HG02973 (cell line): ENCODE data around the gene SNX11.

Source experiments
- ATAC-seq: cut with Tn5 transposase; IDR thresholded peaks from one replicate; pipeline ENCODE4 v1.9.1; 2021; ENCODE audit warnings: moderate library complexity; ENCODE audit not compliant: unreplicated experiment

SNX11 gene

DNA sequence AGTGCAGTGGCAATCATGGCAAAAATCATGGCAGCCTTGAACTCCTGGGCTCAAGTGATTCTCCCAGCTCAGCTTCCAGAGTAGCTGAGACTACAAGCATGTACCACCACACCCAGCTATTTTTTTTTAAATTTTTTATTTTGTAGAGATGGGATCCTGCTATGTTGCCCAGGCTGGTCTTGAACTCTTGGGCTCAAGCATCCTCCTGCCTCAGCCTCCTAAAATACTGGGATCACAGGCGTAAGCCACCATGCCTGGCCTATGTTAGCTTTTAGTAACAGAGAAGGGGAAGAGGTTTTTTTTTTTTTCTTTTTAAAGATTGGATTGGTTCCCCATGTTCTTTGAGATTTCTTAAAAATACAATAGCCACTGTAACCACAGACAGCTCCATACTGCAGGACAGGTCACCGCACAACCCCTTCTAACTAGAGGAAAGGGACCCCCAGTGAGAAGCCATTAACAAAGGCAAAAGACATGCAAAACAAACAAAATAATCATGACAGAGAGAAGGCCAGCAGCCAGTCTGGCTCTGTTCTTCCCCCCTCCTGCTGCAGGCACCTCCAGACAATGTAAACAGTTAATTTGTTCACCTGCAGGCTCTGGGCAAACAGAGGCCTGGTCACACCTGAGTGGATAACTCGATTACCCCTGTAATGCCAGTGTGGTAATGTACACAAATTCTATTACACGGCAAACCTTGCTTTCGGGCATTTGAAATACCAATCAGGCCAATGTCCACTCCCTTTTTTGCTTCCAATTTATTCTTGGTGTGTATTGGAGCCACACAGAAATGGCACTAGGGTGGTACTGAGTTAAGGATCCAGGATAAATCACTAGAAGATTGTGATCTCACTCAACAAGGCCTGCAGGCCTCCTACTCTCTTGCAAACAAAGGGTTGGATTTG lies 52.9 kb downstream of the SNX11 start:
- ATAC-seq, result no peak

DNA sequence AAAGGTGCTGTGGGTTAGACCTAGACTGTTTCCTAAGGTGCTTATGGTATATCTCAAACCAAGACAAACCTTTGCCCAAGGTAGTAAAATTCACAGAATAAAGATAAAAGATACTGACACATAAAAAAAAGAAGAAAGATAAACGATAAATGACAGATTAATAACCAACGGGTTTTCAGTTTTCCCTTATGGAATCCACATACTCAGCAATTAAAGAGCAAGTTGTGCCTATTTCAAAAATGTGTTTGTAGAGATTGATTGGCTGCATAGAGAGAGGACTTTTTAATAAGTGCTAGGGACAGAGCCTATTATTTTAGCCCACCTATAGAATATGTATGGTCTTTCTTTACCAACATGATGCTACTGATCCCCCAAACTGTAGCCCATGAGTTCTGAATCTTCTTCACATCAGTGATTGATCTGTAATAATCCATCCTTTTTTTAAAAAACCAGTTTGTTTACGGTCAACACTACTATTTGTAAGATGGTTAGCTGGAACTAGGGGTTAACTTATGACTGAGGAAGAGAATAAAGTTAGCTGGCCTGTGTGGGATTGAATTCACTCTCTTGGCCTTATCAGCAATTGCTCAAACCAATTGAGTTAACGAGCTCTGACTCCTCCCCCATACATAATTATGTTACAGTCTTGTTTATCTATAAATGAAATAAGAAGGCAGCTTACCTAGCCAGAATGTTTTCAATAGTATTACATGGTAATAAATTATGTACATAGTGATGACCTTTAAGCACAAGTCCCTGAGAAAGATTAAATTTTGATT lies 53.8 kb downstream of the SNX11 start:
- ATAC-seq, result no peak

DNA sequence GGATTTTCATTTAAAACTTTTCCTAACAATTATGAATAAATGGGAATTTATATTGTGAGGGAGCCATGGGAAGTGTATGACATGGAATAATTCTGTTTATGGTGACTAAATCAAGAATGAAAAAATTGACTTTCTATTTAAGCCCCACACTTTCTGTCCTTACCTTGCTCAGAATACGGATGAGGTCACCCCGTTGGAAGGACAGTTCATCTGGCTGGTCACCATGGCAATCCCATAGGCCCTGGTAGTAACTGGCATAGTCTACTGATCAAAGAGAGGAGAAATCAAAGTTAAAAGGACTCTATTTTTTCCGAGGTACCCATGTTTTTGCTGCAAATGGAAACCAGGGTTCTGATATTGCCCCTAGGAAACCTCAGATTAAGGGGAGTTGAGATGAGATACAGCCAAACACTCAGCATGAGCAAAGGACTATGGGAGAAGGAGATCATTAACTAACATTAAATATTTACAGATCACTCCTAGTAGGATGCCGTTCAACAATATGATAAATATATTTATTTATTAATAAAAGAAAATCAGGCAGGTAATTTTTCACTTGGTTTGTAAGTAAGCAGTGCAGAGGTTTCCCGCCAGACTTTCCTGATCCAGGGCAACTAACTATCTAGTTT lies 54.9 kb downstream of the SNX11 start:
- no peak for ATAC-seq

DNA sequence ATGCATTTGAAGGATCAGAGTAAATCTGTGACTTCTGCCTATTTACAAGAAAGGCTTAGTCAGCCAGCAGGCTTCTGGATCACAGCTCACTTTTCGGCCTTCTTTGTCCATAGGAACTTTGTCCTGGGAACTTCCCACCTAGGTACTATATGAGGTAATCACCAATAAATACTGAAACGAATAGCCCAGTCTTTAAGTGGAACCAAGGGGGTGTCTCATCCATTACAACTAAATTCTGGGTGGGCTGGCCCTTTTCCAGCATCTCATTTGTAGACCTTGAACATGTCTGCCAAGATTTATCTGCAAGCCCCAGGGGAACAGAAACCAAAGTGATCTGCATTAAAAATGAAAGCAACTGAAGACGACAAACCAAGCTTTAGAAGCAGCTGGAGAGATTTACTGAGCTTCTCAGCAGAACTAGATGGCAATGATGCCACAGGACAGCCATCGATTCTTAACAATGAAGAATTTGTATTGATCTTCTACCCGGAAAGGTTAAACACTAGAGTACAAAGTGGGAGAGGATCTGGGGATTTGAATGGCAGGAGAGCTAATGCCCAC lies 55.5 kb downstream of the SNX11 start:
- no peak for ATAC-seq

DNA sequence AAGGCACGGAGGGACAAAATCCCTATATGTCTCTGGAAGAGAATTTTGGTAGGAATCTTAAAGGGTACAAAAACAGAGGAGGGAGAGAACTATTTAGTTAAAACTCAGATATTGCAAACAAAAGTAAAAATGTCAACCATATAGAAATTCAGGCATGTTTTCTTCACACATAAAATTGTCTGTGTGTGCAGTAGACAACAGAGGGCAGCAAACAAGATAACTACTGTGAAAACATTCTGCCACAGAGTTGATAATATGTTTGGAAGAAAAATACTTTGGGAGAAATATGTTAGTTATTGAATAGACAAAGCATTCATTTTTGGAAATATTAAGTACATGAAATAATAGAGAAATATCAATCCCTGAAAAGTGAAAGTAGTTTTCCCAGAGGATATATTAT lies 56.2 kb downstream of the SNX11 start:
- ATAC-seq, result no peak

DNA sequence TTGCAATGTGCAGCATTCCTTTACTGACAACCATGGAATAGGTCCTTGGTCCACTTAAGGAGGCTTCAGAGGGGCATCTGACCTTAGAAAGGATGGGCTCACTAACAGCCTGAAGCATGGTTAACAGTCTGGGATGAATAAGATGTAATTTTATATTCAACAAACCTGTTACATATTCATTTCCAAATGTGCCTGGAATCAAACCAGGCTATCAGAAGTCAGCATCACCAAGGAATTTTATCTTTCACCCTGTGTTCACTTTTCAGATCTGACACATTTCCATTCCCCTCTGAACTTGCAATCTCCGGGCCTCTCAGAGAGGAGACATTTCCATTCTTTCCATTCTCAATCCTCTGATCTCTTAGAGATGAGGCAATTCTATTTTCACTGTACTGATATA lies 62.4 kb downstream of the SNX11 start:
- ATAC-seq, result no peak
